Measurements from ENCODE around the gene SNX1. TPM values are rescaled to one million over a fixed set of nuclear protein-coding genes. Genes with fewer than 3 reads are reported as not detected.

SNX1 gene
- total RNA-seq, 2 donors from 2014 or later = 54.5 to 63.0 TPM

- Mint-ChIP-seq H3K9me3 (no peaks in the 10 kb centered on the region), H3K4me1 (no peaks in the 10 kb centered on the region), H3K36me3 (ENCODE audit: low read depth) (peaks cover 74% of the 10 kb centered on the region), H3K27ac (no peak overlapping the region), H3K27me3 (ENCODE audit: insufficient read depth) (no peaks in the 10 kb centered on the region), H3K4me3 (no peak overlapping the region)
- Histone ChIP-seq H3K4me1 (ENCODE audit: control insufficient read depth, insufficient read depth, low read length) (no peaks in the 10 kb centered on the region), H3K27ac (ENCODE audit: low read depth, low read length) (no peak overlapping the region), H3K27me3 (ENCODE audit: control insufficient read depth, insufficient read depth, low read length, poor library complexity, severe bottlenecking) (no peaks in the 10 kb centered on the region), H3K36me3 (ENCODE audit: control insufficient read depth, insufficient read depth, low read length) (peaks cover 54% of the 10 kb centered on the region), H3K4me3 (ENCODE audit: low read length) (no peak overlapping the region), H3K9ac (ENCODE audit: extremely low read depth, low read length, poor library complexity, severe bottlenecking) (no peak overlapping the region), H3K9me3 (ENCODE audit: control insufficient read depth, low read length) (no peaks in the 10 kb centered on the region)
- TF ChIP-seq CTCF (conservative IDR thresholded peaks at IDR 0.05) = no peak
- DNase-seq = no peak
- 92 to 97% methylated on average over 3 to 6 of the region's 6 CpGs for WGBS, 2 experiments (ENCODE audit: insufficient coverage in 1 of 2, insufficient read length in 1 of 2)
These were observed 31.9 kb downstream of the SNX1 start for GRCh38 chr15:64127521-64128270.

GRCh38 chr15:64130159-64130558, 34.4 kb downstream of the SNX1 start:
- no peaks in the 10 kb centered on the region for H3K4me1 ChIP-seq (ENCODE audit: control insufficient read depth, insufficient read depth, low read length)
- Mint-ChIP-seq H3K4me3 (no peak overlapping the region), H3K36me3 (ENCODE audit: low read depth) (peaks cover 80% of the 10 kb centered on the region), H3K27ac (no peak overlapping the region), H3K4me1 (peaks cover 3% of the 10 kb centered on the region), H3K9me3 (no peaks in the 10 kb centered on the region), H3K27me3 (ENCODE audit: insufficient read depth) (no peaks in the 10 kb centered on the region)
- no peak for DNase-seq
- no peaks in the 10 kb centered on the region for H3K9me3 ChIP-seq (ENCODE audit: control insufficient read depth, low read length)
- H3K27me3 ChIP-seq (ENCODE audit: control insufficient read depth, insufficient read depth, low read length, poor library complexity, severe bottlenecking) = no peaks in the 10 kb centered on the region
- H3K27ac ChIP-seq (ENCODE audit: low read depth, low read length) = no peak overlapping the region
- no peak overlapping the region for H3K4me3 ChIP-seq (ENCODE audit: low read length)
- TF ChIP-seq CTCF (conservative IDR thresholded peaks at IDR 0.05) = no peak
- H3K36me3 ChIP-seq (ENCODE audit: control insufficient read depth, insufficient read depth, low read length) = peaks cover 60% of the 10 kb centered on the region
- WGBS, 2 experiments (ENCODE audit: insufficient coverage in 1 of 2, insufficient read length in 1 of 2) = 97 to 100% methylated on average over 3 of the region's 3 CpGs
- H3K9ac ChIP-seq (ENCODE audit: extremely low read depth, low read length, poor library complexity, severe bottlenecking) = no peak overlapping the region

- no peaks in the 10 kb centered on the region for H3K4me1 ChIP-seq (ENCODE audit: control insufficient read depth, insufficient read depth, low read length)
- Mint-ChIP-seq H3K27me3 (ENCODE audit: insufficient read depth) (no peaks in the 10 kb centered on the region), H3K4me1 (peaks cover 3% of the 10 kb centered on the region), H3K9me3 (no peaks in the 10 kb centered on the region), H3K36me3 (ENCODE audit: low read depth) (peaks cover 80% of the 10 kb centered on the region), H3K27ac (no peak overlapping the region), H3K4me3 (no peak overlapping the region)
- H3K9ac ChIP-seq (ENCODE audit: extremely low read depth, low read length, poor library complexity, severe bottlenecking) = no peak overlapping the region
- no peak overlapping the region for H3K4me3 ChIP-seq (ENCODE audit: low read length)
- TF ChIP-seq CTCF (conservative IDR thresholded peaks at IDR 0.05) = no peak
- no peak overlapping the region for H3K27ac ChIP-seq (ENCODE audit: low read depth, low read length)
- peaks cover 55% of the 10 kb centered on the region for H3K36me3 ChIP-seq (ENCODE audit: control insufficient read depth, insufficient read depth, low read length)
- 94 to 97% methylated on average over 7 of the region's 7 CpGs for WGBS, 2 experiments (ENCODE audit: insufficient coverage in 1 of 2, insufficient read length in 1 of 2)
- no peak for DNase-seq
- H3K27me3 ChIP-seq (ENCODE audit: control insufficient read depth, insufficient read depth, low read length, poor library complexity, severe bottlenecking) = no peaks in the 10 kb centered on the region
- no peaks in the 10 kb centered on the region for H3K9me3 ChIP-seq (ENCODE audit: control insufficient read depth, low read length)
These were observed 35.8 kb downstream of the SNX1 start for GRCh38 chr15:64131547-64131946.
